CD4-positive, alpha-beta T cell treated with Interleukin-2 at 100 ng/mL for 4 hours (primary cell): ENCODE results near the gene MAGOHB.
"Not testable (repeated sequence)": the region's sequence is repeated elsewhere in the genome, so short reads cannot be mapped to it uniquely, and the experiment has no call there.

Source experiments
- DNase-seq: peaks from one replicate; pipeline ENCODE4 v3.0.0-alpha.2; 2020; ENCODE audit warnings: low spot score

The MAGOHB gene

GRCh38 chr12:10612110-10612509, 1.3 kb downstream of the MAGOHB start:
- no peak for DNase-seq

- not testable (repeated sequence) for DNase-seq
These were observed 2.2 kb downstream of the MAGOHB start for GRCh38 chr12:10611258-10611657.

GRCh38 chr12:10610188-10610587, 3.2 kb downstream of the MAGOHB start:
- no peak for DNase-seq

GRCh38 chr12:10607885-10608458, 5.4 kb downstream of the MAGOHB start:
- DNase-seq = no peak

GRCh38 chr12:10601860-10602259, 11.5 kb downstream of the MAGOHB start:
- DNase-seq = no peak

GRCh38 chr12:10600988-10601387, 12.4 kb downstream of the MAGOHB start:
- no peak for DNase-seq

GRCh38 chr12:10595881-10596280, 17.5 kb downstream of the MAGOHB start:
- DNase-seq = no peak

GRCh38 chr12:10590966-10591365, 22.4 kb downstream of the MAGOHB start:
- DNase-seq = no peak

- DNase-seq = no peak
These were observed 29.0 kb downstream of the MAGOHB start for GRCh38 chr12:10584415-10584814.

GRCh38 chr12:10582704-10583103, 30.7 kb downstream of the MAGOHB start:
- DNase-seq = no peak

- DNase-seq = not testable (repeated sequence)
These were observed 31.3 kb downstream of the MAGOHB start for GRCh38 chr12:10582133-10582532.

GRCh38 chr12:10574307-10574706, 39.1 kb downstream of the MAGOHB start:
- no peak for DNase-seq

GRCh38 chr12:10572021-10572490, 41.4 kb downstream of the MAGOHB start:
- DNase-seq = not testable (repeated sequence)

GRCh38 chr12:10571141-10571540, 42.3 kb downstream of the MAGOHB start:
- no peak for DNase-seq

- DNase-seq = no peak
These were observed 45.6 kb downstream of the MAGOHB start for GRCh38 chr12:10567813-10568212.

GRCh38 chr12:10563966-10564365, 49.4 kb downstream of the MAGOHB start:
- DNase-seq = no peak

GRCh38 chr12:10563002-10563401, 50.4 kb downstream of the MAGOHB start:
- no peak for DNase-seq

GRCh38 chr12:10562306-10562933, 51.0 kb downstream of the MAGOHB start:
- DNase-seq = peak; percentile 71

- DNase-seq = peak; percentile 42
These were observed 54.2 kb downstream of the MAGOHB start for GRCh38 chr12:10559244-10559643.

GRCh38 chr12:10558789-10559188, 54.6 kb downstream of the MAGOHB start:
- no peak for DNase-seq

GRCh38 chr12:10558301-10558700, 55.1 kb downstream of the MAGOHB start:
- no peak for DNase-seq

- DNase-seq = no peak
These were observed 55.6 kb downstream of the MAGOHB start for GRCh38 chr12:10557766-10558165.

GRCh38 chr12:10557329-10557728, 56.1 kb downstream of the MAGOHB start:
- DNase-seq = no peak
